Measurements from ENCODE around the gene SNAPC3.

- TF ChIP-seq ZNF274 (IDR thresholded peaks at IDR 0.05; ENCODE audit: low read depth, low read length) (no peak), CTCF (IDR thresholded peaks at IDR 0.05 in 2 of 3, conservative IDR thresholded peaks at IDR 0.05 in 1 of 3; ENCODE audit: borderline replicate concordance in 1 of 3, insufficient read depth in 1 of 3, low read depth in 2 of 3, low read length in 2 of 3) (no peak), EZH2phosphoT487 (IDR thresholded peaks at IDR 0.05; ENCODE audit: borderline replicate concordance) (no peak), POLR2AphosphoS5 (IDR thresholded peaks at IDR 0.05; ENCODE audit: low read depth, low read length) (no peak), MAX (IDR thresholded peaks at IDR 0.05) (no peak), JUND (IDR thresholded peaks at IDR 0.05) (no peak), ELF1 (IDR thresholded peaks at IDR 0.05; ENCODE audit: borderline replicate concordance, low read depth) (no peak), POLR2A (IDR thresholded peaks at IDR 0.05; ENCODE audit: borderline replicate concordance, extremely low read depth, insufficient read depth, insufficient read length) (no peak), SIN3A (IDR thresholded peaks at IDR 0.05; ENCODE audit: low read depth) (no peak), TCF7L2 (IDR thresholded peaks at IDR 0.05; ENCODE audit: borderline replicate concordance, extremely low read depth, insufficient read depth, insufficient read length) (no peak), EZH2 (IDR thresholded peaks at IDR 0.05) (no peak), ATF3 (IDR thresholded peaks at IDR 0.05) (no peak)
- TF ChIP-seq, protein P1, sequence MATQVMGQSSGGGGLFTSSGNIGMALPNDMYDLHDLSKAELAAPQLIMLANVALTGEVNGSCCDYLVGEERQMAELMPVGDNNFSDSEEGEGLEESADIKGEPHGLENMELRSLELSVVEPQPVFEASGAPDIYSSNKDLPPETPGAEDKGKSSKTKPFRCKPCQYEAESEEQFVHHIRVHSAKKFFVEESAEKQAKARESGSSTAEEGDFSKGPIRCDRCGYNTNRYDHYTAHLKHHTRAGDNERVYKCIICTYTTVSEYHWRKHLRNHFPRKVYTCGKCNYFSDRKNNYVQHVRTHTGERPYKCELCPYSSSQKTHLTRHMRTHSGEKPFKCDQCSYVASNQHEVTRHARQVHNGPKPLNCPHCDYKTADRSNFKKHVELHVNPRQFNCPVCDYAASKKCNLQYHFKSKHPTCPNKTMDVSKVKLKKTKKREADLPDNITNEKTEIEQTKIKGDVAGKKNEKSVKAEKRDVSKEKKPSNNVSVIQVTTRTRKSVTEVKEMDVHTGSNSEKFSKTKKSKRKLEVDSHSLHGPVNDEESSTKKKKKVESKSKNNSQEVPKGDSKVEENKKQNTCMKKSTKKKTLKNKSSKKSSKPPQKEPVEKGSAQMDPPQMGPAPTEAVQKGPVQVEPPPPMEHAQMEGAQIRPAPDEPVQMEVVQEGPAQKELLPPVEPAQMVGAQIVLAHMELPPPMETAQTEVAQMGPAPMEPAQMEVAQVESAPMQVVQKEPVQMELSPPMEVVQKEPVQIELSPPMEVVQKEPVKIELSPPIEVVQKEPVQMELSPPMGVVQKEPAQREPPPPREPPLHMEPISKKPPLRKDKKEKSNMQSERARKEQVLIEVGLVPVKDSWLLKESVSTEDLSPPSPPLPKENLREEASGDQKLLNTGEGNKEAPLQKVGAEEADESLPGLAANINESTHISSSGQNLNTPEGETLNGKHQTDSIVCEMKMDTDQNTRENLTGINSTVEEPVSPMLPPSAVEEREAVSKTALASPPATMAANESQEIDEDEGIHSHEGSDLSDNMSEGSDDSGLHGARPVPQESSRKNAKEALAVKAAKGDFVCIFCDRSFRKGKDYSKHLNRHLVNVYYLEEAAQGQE (IDR thresholded peaks at IDR 0.05; ENCODE audit: low read depth): no peak
These were observed 732 bp downstream of the SNAPC3 start for GRCh38 chr9:15423231-15423985.
